Stomach (tissue), 4 donors: ENCODE measurements around the gene NPPC.

Experiments
- CTCF ChIP-seq, 7 experiments: fragments of 450-650 bp in 4 of 7; fragments of 200-600 bp in 3 of 7; sonication (generic) in 3 of 7; IDR thresholded peaks; one replicate each; pipeline ENCODE4 v1.5.1; 2016 to 2019; ENCODE audit warnings: antibody characterized with exemption in 7 of 7, control low read depth in 2 of 7, mild to moderate bottlenecking in 1 of 7
- POLR2A ChIP-seq, 4 donors: fragments of 450-650 bp; IDR thresholded peaks; one replicate each; pipeline ENCODE4 v1.6.1; 2016; ENCODE audit warnings: antibody characterized with exemption in 4 of 4, control low read depth in 2 of 4, mild to moderate bottlenecking in 1 of 4, moderate library complexity in 1 of 4

GRCh38 chr2:231926180-231926741, at the start of gene NPPC:
- TF ChIP-seq POLR2A (IDR thresholded peaks at IDR 0.05), result no peak
- no peak for TF ChIP-seq CTCF (IDR thresholded peaks at IDR 0.05)
